Mesenchymal stem cell (in vitro differentiated cells and primary cell): Measurements from ENCODE around the gene GSK3B. TPM values are rescaled to one million over a fixed set of nuclear protein-coding genes. Genes with fewer than 3 reads are reported as not detected.
A peak's percentile ranks its signal among the peaks of the same experiment; 100 is the strongest.

Experiments used
- DNase-seq: peaks from one replicate; pipeline ENCODE4 v3.0.0-alpha.2; 2013
- H2AFZ ChIP-seq: one replicate; pipeline ENCODE4 v1.6.1; 2013; ENCODE audit warnings: low read depth, mild to moderate bottlenecking, control low read depth, inconsistent platforms, low read length, moderate library complexity
- H2AK5ac ChIP-seq: 2 replicates; pipeline ENCODE4 v1.6.1; 2013; ENCODE audit warnings: low read length, moderate library complexity, mild to moderate bottlenecking, inconsistent platforms; ENCODE audit not compliant: severe bottlenecking
- H2BK120ac ChIP-seq: one replicate; pipeline ENCODE4 v1.6.1; 2013; ENCODE audit warnings: low read depth, mild to moderate bottlenecking, inconsistent platforms, low read length, moderate library complexity
- H2BK12ac ChIP-seq, 2 experiments: one replicate each; pipeline ENCODE4 v1.6.1; 2013; ENCODE audit warnings: inconsistent platforms in 2 of 2, low read length in 2 of 2, mild to moderate bottlenecking in 2 of 2, moderate library complexity in 2 of 2, control low read depth in 1 of 2
- H2BK15ac ChIP-seq: one replicate; pipeline ENCODE4 v1.6.1; 2013; ENCODE audit warnings: mild to moderate bottlenecking, low read depth, inconsistent platforms; ENCODE audit not compliant: poor library complexity, severe bottlenecking
- H2BK5ac ChIP-seq: 2 replicates; pipeline ENCODE4 v1.6.1; 2013; ENCODE audit warnings: low read depth, mild to moderate bottlenecking, low read length, control low read depth, inconsistent platforms; ENCODE audit not compliant: poor library complexity, severe bottlenecking
- H3K14ac ChIP-seq, 2 experiments: one replicate each; pipeline ENCODE4 v1.6.1; 2013; ENCODE audit warnings: inconsistent platforms in 2 of 2, low read length in 2 of 2, control low read depth in 1 of 2, mild to moderate bottlenecking in 1 of 2, moderate library complexity in 1 of 2
- H3K18ac ChIP-seq, 2 experiments: one replicate each; pipeline ENCODE4 v1.6.1; 2013; ENCODE audit warnings: inconsistent platforms in 2 of 2, low read length in 2 of 2, control low read depth in 1 of 2, low read depth in 1 of 2, mild to moderate bottlenecking in 1 of 2
- H3K23ac ChIP-seq, 2 experiments: one replicate each; pipeline ENCODE4 v1.6.1; 2013; ENCODE audit warnings: inconsistent platforms in 2 of 2, low read length in 2 of 2, mild to moderate bottlenecking in 2 of 2, moderate library complexity in 2 of 2, control low read depth in 1 of 2
- H3K27ac ChIP-seq: 2 replicates; pipeline ENCODE4 v1.5.1; 2013; ENCODE audit warnings: mild to moderate bottlenecking, moderate library complexity, low read length, control low read depth, inconsistent platforms; ENCODE audit not compliant: poor library complexity, severe bottlenecking
- H3K27me3 ChIP-seq, 2 experiments: 2 replicates each; pipeline versions ENCODE4 v1.6.1 to v1.7.0; 2013; ENCODE audit warnings: low read length in 2 of 2, mild to moderate bottlenecking in 2 of 2, moderate library complexity in 2 of 2, control low read depth in 1 of 2, inconsistent platforms in 1 of 2; ENCODE audit not compliant: control insufficient read depth in 1 of 2, insufficient read depth in 1 of 2
- H3K36me3 ChIP-seq, 2 experiments: 2 replicates each; pipeline versions ENCODE4 v1.6.1 to v1.7.0; 2013; ENCODE audit warnings: low read length in 2 of 2, control low read depth in 1 of 2, inconsistent platforms in 1 of 2, low read depth in 1 of 2, mild to moderate bottlenecking in 1 of 2; ENCODE audit not compliant: insufficient read depth in 2 of 2, control insufficient read depth in 1 of 2
- H3K4ac ChIP-seq, 2 experiments: one replicate each; pipeline ENCODE4 v1.6.1; 2013; ENCODE audit warnings: inconsistent platforms in 2 of 2, low read length in 2 of 2, mild to moderate bottlenecking in 2 of 2, moderate library complexity in 2 of 2, control low read depth in 1 of 2, low read depth in 1 of 2
- H3K4me1 ChIP-seq: 2 replicates; pipeline ENCODE4 v1.6.1; 2013; ENCODE audit warnings: low read depth, low read length, control low read depth; ENCODE audit not compliant: control insufficient read depth, insufficient read depth
- H3K4me2 ChIP-seq: 2 replicates; pipeline ENCODE4 v1.6.1; 2013; ENCODE audit warnings: low read length, mild to moderate bottlenecking, inconsistent platforms; ENCODE audit not compliant: poor library complexity, severe bottlenecking
- H3K4me3 ChIP-seq, 2 experiments: 2 replicates each; pipeline versions ENCODE4 v1.5.1 to v1.7.0; 2013; ENCODE audit warnings: low read length in 2 of 2, mild to moderate bottlenecking in 2 of 2, control low read depth in 1 of 2, low read depth in 1 of 2; ENCODE audit not compliant: insufficient read depth in 1 of 2
- H3K79me1 ChIP-seq: replicated peaks from 2 replicates; pipeline ENCODE4 v1.6.1; 2013; ENCODE audit warnings: mild to moderate bottlenecking, control low read depth, low read length, inconsistent platforms; ENCODE audit not compliant: poor library complexity, severe bottlenecking
- H3K9ac ChIP-seq: 2 replicates; pipeline ENCODE4 v1.7.0; 2013; ENCODE audit warnings: mild to moderate bottlenecking, low read length, moderate library complexity
- H3K9me3 ChIP-seq: 2 replicates; pipeline ENCODE4 v1.7.0; 2013; ENCODE audit warnings: mild to moderate bottlenecking, low read length; ENCODE audit not compliant: control insufficient read depth
- H4K8ac ChIP-seq: one replicate; pipeline ENCODE4 v1.6.1; 2013; ENCODE audit warnings: inconsistent platforms, mild to moderate bottlenecking, low read length, moderate library complexity
- H4K91ac ChIP-seq: one replicate; pipeline ENCODE4 v1.6.1; 2013; ENCODE audit warnings: mild to moderate bottlenecking, low read length, inconsistent platforms
- WGBS: methylation state at CpG from one replicate; pipeline ENCODE4 v1.1.7; 2013; ENCODE audit warnings: mixed read lengths; 5-methylcytosine and 5-hydroxymethylcytosine counted together
- polyA plus RNA-seq, 2 experiments: library from polyadenylated mRNA; stranded (reverse); fragments of 200-250 nt; gene quantifications; one replicate each; pipeline ENCODE4 v1.2.3, GENCODE V29; 2013

The GSK3B gene
- 61.0 TPM for polyA plus RNA-seq (2013, experiment 1 of 2)
- polyA plus RNA-seq (2013, experiment 2 of 2) = 59.5 TPM

GRCh38 chr3:120093911-120094775 lies at the start of gene GSK3B:
GSK3B (minus strand) TSS chr3:120094447; CDS start chr3:120093434, 1,013 bp downstream.
- WGBS = under 1% methylated on average over 77 of the region's 94 CpGs
- H3K18ac ChIP-seq = peak within 1 kb of the TSS; percentile 99 to 100

GRCh38 chr3:120143676-120144075 lies 49.4 kb upstream of the GSK3B start:
- Histone ChIP-seq H3K23ac (no peak overlapping the region), H3K9me3 (no peaks in the 10 kb centered on the region), H2BK15ac (no peak overlapping the region), H2BK5ac (no peak overlapping the region), H3K27ac (peak overlapping the region; percentile 64), H3K9ac (no peak overlapping the region), H2BK120ac (no peak overlapping the region), H2AK5ac (peak overlapping the region; percentile 44), H3K79me1 (no peaks in the 10 kb centered on the region), H4K91ac (no peak overlapping the region), H4K8ac (no peak overlapping the region), H2AFZ (no peak overlapping the region), H2BK12ac (no peak overlapping the region), H3K4ac (no peak overlapping the region), H3K27me3 (no peaks in the 10 kb centered on the region), H3K18ac (no peak overlapping the region), H3K4me2 (no peak overlapping the region), H3K4me3 (no peak overlapping the region), H3K14ac (no peak overlapping the region), H3K4me1 (peaks cover 7% of the 10 kb centered on the region), H3K36me3 (peaks cover 0 to 3% of the 10 kb centered on the region in 2 experiments)
- no peak for DNase-seq
- 100% methylated on average over 2 of the region's 2 CpGs for WGBS

More at GRCh38 chr3:120093911-120094775, at the start of gene GSK3B:
- Histone ChIP-seq H3K4me3 (peak within 1 kb of the TSS; percentile 91), H4K91ac (peak within 1 kb of the TSS; percentile 99), H3K79me1 (peaks cover 6% of the 10 kb centered on the region), H3K36me3 (peaks cover 2 to 11% of the 10 kb centered on the region in 2 experiments), H3K9ac (peak within 1 kb of the TSS; percentile 100), H3K23ac (peak within 1 kb of the TSS in 1 of 2 experiments; percentile 75), H3K9me3 (no peaks in the 10 kb centered on the region), H3K4me2 (peak within 1 kb of the TSS; percentile 69), H4K8ac (peak within 1 kb of the TSS; percentile 99), H3K4me1 (peaks cover 3% of the 10 kb centered on the region), H3K14ac (peak within 1 kb of the TSS; percentile 91 to 100), H3K27me3 (no peaks in the 10 kb centered on the region), H3K4ac (peak within 1 kb of the TSS; percentile 99 to 100), H2AFZ (no peak within 1 kb of the TSS), H2BK120ac (peak within 1 kb of the TSS; percentile 97), H2BK15ac (peak within 1 kb of the TSS; percentile 99), H3K27ac (peak within 1 kb of the TSS; percentile 97), H2BK12ac (peak within 1 kb of the TSS; percentile 25 to 75), H2AK5ac (peak within 1 kb of the TSS; percentile 37), H2BK5ac (peak within 1 kb of the TSS; percentile 99)
- DNase-seq = no peak

GRCh38 chr3:120142236-120142635 lies 48.0 kb upstream of the GSK3B start:
- Histone ChIP-seq H2BK15ac (no peak overlapping the region), H3K4me1 (peaks cover 7% of the 10 kb centered on the region), H2BK12ac (no peak overlapping the region), H3K27me3 (no peaks in the 10 kb centered on the region), H2AFZ (no peak overlapping the region), H2BK120ac (no peak overlapping the region), H3K23ac (no peak overlapping the region), H3K9ac (no peak overlapping the region), H3K9me3 (no peaks in the 10 kb centered on the region), H2BK5ac (no peak overlapping the region), H3K36me3 (peaks cover 0 to 3% of the 10 kb centered on the region in 2 experiments), H3K4me3 (no peak overlapping the region), H3K27ac (no peak overlapping the region), H3K79me1 (no peaks in the 10 kb centered on the region), H3K4ac (no peak overlapping the region), H2AK5ac (no peak overlapping the region), H4K8ac (no peak overlapping the region), H3K18ac (no peak overlapping the region), H4K91ac (no peak overlapping the region), H3K4me2 (no peak overlapping the region), H3K14ac (no peak overlapping the region)
- DNase-seq = no peak
- WGBS = 93% methylated on average over 4 of the region's 4 CpGs

- Histone ChIP-seq H3K4ac (no peak overlapping the region), H3K18ac (no peak overlapping the region), H2BK5ac (no peak overlapping the region), H3K27me3 (no peaks in the 10 kb centered on the region), H3K4me2 (no peak overlapping the region), H3K23ac (no peak overlapping the region), H4K91ac (no peak overlapping the region), H2BK12ac (no peak overlapping the region), H3K9me3 (no peaks in the 10 kb centered on the region), H3K4me1 (peaks cover 7% of the 10 kb centered on the region), H3K9ac (no peak overlapping the region), H2AFZ (no peak overlapping the region), H3K4me3 (no peak overlapping the region), H3K79me1 (no peaks in the 10 kb centered on the region), H3K36me3 (peaks cover 0 to 3% of the 10 kb centered on the region in 2 experiments), H3K14ac (no peak overlapping the region), H2BK15ac (no peak overlapping the region), H2AK5ac (no peak overlapping the region), H3K27ac (no peak overlapping the region), H2BK120ac (no peak overlapping the region), H4K8ac (no peak overlapping the region)
- WGBS = 98% methylated on average over 49 of the region's 52 CpGs
- no peak for DNase-seq
Measured at GRCh38 chr3:120140098-120140742, 46.0 kb upstream of the GSK3B start.
